Measurements from ENCODE around the gene SLC22A5. TPM values are rescaled to one million over a fixed set of nuclear protein-coding genes. Genes with fewer than 3 reads are reported as not detected.

SLC22A5 gene
- total and polyA plus RNA-seq, 9 of the 15 experiments (the other 6 are each of a cell fraction or from before 2014, with no cell fraction given), result 3.0 to 16.6 (median 8.3) TPM

DNA sequence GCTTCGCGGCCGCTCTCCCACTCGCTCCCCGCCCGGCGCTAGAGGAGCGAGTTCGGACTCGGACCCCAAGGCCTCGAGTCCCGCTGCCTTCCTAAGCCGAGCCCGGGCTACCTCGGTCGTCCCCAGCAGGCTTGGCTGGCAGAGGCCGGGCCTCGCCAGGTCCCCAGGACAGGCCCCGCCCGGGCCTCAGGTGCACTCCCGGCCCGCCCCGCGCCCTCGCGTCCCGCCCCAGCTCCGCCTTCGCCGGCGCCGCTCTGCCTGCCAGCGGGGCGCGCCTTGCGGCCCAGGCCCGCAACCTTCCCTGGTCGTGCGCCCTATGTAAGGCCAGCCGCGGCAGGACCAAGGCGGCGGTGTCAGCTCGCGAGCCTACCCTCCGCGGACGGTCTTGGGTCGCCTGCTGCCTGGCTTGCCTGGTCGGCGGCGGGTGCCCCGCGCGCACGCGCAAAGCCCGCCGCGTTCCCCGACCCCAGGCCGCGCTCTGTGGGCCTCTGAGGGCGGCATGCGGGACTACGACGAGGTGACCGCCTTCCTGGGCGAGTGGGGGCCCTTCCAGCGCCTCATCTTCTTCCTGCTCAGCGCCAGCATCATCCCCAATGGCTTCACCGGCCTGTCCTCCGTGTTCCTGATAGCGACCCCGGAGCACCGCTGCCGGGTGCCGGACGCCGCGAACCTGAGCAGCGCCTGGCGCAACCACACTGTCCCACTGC lies at the start of gene SLC22A5 (continued):
- TF ChIP-seq, protein P1, sequence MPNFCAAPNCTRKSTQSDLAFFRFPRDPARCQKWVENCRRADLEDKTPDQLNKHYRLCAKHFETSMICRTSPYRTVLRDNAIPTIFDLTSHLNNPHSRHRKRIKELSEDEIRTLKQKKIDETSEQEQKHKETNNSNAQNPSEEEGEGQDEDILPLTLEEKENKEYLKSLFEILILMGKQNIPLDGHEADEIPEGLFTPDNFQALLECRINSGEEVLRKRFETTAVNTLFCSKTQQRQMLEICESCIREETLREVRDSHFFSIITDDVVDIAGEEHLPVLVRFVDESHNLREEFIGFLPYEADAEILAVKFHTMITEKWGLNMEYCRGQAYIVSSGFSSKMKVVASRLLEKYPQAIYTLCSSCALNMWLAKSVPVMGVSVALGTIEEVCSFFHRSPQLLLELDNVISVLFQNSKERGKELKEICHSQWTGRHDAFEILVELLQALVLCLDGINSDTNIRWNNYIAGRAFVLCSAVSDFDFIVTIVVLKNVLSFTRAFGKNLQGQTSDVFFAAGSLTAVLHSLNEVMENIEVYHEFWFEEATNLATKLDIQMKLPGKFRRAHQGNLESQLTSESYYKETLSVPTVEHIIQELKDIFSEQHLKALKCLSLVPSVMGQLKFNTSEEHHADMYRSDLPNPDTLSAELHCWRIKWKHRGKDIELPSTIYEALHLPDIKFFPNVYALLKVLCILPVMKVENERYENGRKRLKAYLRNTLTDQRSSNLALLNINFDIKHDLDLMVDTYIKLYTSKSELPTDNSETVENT (CRISPR knock-in tag; IDR thresholded peaks at IDR 0.05), result no peak; the same call in 1 of the 2 replicates
- TF ChIP-seq CEBPB (tag; IDR thresholded peaks at IDR 0.05) (no peak), MAFG (tag; conservative IDR thresholded peaks at IDR 0.05) (no peak), ADNP (tag; IDR thresholded peaks at IDR 0.05) (no peak), CBX3 (IDR thresholded peaks at IDR 0.05; ENCODE audit: borderline replicate concordance in 1 of 2, low read length in 2 of 2) (no peak), ZNF583 (CRISPR knock-in tag; IDR thresholded peaks at IDR 0.05) (no peak), NR3C1 (CRISPR knock-in tag; IDR thresholded peaks at IDR 0.05) (0 out of 2 replicates have a peak, but pooled peaks have one; percentile 34), ZNF785 (CRISPR knock-in tag; IDR thresholded peaks at IDR 0.05) (no peak), ZBTB7A (IDR thresholded peaks at IDR 0.05; ENCODE audit: borderline replicate concordance, control insufficient read depth, low read depth, low read length) (peak; percentile 67; the same call in 1 of the 2 replicates), ZNF133 (CRISPR knock-in tag; IDR thresholded peaks at IDR 0.05) (no peak), MCM5 (IDR thresholded peaks at IDR 0.05; ENCODE audit: low read depth) (no peak), HCFC1 (IDR thresholded peaks at IDR 0.05; ENCODE audit: low read depth, low read length) (no peak), CREBBP (IDR thresholded peaks at IDR 0.05; ENCODE audit: low read depth, low read length) (no peak), E2F3 (CRISPR knock-in tag; IDR thresholded peaks at IDR 0.05) (peak; percentile 37; the same call in 1 of the 2 replicates)
- TF ChIP-seq, protein P2, sequence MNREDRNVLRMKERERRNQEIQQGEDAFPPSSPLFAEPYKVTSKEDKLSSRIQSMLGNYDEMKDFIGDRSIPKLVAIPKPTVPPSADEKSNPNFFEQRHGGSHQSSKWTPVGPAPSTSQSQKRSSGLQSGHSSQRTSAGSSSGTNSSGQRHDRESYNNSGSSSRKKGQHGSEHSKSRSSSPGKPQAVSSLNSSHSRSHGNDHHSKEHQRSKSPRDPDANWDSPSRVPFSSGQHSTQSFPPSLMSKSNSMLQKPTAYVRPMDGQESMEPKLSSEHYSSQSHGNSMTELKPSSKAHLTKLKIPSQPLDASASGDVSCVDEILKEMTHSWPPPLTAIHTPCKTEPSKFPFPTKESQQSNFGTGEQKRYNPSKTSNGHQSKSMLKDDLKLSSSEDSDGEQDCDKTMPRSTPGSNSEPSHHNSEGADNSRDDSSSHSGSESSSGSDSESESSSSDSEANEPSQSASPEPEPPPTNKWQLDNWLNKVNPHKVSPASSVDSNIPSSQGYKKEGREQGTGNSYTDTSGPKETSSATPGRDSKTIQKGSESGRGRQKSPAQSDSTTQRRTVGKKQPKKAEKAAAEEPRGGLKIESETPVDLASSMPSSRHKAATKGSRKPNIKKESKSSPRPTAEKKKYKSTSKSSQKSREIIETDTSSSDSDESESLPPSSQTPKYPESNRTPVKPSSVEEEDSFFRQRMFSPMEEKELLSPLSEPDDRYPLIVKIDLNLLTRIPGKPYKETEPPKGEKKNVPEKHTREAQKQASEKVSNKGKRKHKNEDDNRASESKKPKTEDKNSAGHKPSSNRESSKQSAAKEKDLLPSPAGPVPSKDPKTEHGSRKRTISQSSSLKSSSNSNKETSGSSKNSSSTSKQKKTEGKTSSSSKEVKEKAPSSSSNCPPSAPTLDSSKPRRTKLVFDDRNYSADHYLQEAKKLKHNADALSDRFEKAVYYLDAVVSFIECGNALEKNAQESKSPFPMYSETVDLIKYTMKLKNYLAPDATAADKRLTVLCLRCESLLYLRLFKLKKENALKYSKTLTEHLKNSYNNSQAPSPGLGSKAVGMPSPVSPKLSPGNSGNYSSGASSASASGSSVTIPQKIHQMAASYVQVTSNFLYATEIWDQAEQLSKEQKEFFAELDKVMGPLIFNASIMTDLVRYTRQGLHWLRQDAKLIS (CRISPR knock-in tag; IDR thresholded peaks at IDR 0.05), result no peak
- TF ChIP-seq, protein P3, sequence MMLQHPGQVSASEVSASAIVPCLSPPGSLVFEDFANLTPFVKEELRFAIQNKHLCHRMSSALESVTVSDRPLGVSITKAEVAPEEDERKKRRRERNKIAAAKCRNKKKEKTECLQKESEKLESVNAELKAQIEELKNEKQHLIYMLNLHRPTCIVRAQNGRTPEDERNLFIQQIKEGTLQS (IDR thresholded peaks at IDR 0.05), result no peak
- TF ChIP-seq, protein P3 (CRISPR knock-in tag; conservative IDR thresholded peaks at IDR 0.05), result no peak
- TF ChIP-seq, protein P4, sequence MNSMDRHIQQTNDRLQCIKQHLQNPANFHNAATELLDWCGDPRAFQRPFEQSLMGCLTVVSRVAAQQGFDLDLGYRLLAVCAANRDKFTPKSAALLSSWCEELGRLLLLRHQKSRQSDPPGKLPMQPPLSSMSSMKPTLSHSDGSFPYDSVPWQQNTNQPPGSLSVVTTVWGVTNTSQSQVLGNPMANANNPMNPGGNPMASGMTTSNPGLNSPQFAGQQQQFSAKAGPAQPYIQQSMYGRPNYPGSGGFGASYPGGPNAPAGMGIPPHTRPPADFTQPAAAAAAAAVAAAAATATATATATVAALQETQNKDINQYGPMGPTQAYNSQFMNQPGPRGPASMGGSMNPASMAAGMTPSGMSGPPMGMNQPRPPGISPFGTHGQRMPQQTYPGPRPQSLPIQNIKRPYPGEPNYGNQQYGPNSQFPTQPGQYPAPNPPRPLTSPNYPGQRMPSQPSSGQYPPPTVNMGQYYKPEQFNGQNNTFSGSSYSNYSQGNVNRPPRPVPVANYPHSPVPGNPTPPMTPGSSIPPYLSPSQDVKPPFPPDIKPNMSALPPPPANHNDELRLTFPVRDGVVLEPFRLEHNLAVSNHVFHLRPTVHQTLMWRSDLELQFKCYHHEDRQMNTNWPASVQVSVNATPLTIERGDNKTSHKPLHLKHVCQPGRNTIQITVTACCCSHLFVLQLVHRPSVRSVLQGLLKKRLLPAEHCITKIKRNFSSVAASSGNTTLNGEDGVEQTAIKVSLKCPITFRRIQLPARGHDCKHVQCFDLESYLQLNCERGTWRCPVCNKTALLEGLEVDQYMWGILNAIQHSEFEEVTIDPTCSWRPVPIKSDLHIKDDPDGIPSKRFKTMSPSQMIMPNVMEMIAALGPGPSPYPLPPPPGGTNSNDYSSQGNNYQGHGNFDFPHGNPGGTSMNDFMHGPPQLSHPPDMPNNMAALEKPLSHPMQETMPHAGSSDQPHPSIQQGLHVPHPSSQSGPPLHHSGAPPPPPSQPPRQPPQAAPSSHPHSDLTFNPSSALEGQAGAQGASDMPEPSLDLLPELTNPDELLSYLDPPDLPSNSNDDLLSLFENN (IDR thresholded peaks at IDR 0.05; ENCODE audit: low read depth in 2 of 2, low read length in 2 of 2), result no peak
